ENCODE results near the gene NUDT2. TPM values are rescaled to one million over a fixed set of nuclear protein-coding genes. Genes with fewer than 3 reads are reported as not detected.

Gene NUDT2
- polyA plus RNA-seq, 1 donor from 2014 or later: 62.6 TPM

DNA sequence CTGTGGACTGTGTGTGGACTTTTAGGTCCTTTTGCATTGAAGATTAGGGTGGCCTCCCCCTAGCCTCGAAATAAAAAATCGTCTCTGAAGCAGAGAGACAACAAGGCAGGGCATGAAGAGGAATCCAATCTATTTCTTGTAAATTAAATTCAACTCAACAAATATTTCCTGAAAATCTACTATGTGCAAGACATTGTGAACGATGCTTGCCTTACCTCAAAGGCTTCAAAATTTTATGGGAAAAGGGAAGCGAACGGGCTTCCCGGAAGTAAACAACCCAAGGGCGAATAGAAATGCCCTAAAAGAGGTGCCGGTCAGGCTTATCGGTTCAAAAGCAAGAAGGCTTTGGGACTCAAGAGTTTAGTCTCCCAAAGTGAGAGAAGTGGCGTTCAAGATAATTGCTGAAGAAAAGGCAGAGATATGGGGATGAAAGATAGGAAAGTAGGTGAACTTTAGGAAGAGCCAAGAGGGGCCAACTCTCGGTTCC, 826 bp upstream of the NUDT2 start:
- Histone ChIP-seq H3K9me2 (ENCODE audit: insufficient read depth, low read length) (no peaks in the 10 kb centered on the region), H3K9ac (ENCODE audit: low read length) (peak overlapping the region; percentile 30), H3K4me3 (ENCODE audit: low read length) (peak overlapping the region; percentile 82), H3K27ac (ENCODE audit: low read length) (no peak overlapping the region), H3K4me2 (ENCODE audit: low read length) (peak overlapping the region; percentile 87), H2AFZ (ENCODE audit: low read depth, low read length) (peak overlapping the region; percentile 35), H4K20me1 (ENCODE audit: insufficient read depth) (no peaks in the 10 kb centered on the region), H3K79me2 (replicated peaks; ENCODE audit: insufficient read depth, low read length) (peaks cover 25% of the 10 kb centered on the region), H3K9me3 (ENCODE audit: low read length) (no peaks in the 10 kb centered on the region), H3F3A (ENCODE audit: insufficient read depth, low read length, poor library complexity, severe bottlenecking) (no peaks in the 10 kb centered on the region), H3K27me3 (ENCODE audit: insufficient read depth, low read depth, low read length) (no peaks in the 10 kb centered on the region), H3K36me3 (ENCODE audit: insufficient read depth, low read length) (no peaks in the 10 kb centered on the region)
- TF ChIP-seq, protein P1, sequence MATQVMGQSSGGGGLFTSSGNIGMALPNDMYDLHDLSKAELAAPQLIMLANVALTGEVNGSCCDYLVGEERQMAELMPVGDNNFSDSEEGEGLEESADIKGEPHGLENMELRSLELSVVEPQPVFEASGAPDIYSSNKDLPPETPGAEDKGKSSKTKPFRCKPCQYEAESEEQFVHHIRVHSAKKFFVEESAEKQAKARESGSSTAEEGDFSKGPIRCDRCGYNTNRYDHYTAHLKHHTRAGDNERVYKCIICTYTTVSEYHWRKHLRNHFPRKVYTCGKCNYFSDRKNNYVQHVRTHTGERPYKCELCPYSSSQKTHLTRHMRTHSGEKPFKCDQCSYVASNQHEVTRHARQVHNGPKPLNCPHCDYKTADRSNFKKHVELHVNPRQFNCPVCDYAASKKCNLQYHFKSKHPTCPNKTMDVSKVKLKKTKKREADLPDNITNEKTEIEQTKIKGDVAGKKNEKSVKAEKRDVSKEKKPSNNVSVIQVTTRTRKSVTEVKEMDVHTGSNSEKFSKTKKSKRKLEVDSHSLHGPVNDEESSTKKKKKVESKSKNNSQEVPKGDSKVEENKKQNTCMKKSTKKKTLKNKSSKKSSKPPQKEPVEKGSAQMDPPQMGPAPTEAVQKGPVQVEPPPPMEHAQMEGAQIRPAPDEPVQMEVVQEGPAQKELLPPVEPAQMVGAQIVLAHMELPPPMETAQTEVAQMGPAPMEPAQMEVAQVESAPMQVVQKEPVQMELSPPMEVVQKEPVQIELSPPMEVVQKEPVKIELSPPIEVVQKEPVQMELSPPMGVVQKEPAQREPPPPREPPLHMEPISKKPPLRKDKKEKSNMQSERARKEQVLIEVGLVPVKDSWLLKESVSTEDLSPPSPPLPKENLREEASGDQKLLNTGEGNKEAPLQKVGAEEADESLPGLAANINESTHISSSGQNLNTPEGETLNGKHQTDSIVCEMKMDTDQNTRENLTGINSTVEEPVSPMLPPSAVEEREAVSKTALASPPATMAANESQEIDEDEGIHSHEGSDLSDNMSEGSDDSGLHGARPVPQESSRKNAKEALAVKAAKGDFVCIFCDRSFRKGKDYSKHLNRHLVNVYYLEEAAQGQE (IDR thresholded peaks at IDR 0.05; ENCODE audit: borderline replicate concordance): no peak

DNA sequence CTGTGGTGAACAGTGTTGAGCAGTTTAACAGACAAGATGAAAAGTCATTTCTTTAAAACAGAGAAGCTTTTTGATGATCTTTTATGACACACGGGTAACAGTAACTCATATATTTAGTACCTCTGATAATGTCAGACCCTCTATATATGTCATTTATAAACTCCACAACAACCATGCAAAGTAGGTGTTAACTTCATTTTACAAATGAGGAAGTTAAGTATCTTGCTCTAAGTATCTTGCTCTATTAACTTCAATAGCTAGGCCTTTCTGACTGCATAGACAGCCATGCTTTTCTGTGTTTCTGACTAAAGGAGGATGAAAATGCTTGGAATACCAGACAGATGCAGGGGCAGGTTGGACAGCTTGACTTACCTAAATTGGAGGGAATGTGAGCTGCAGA, 1.8 kb downstream of the NUDT2 start:
- Histone ChIP-seq H3K27ac (ENCODE audit: low read length) (no peak overlapping the region), H3K27me3 (ENCODE audit: insufficient read depth, low read depth, low read length) (no peaks in the 10 kb centered on the region), H3K79me2 (replicated peaks; ENCODE audit: insufficient read depth, low read length) (peaks cover 13% of the 10 kb centered on the region), H3F3A (ENCODE audit: insufficient read depth, low read length, poor library complexity, severe bottlenecking) (no peaks in the 10 kb centered on the region), H3K36me3 (ENCODE audit: insufficient read depth, low read length) (no peaks in the 10 kb centered on the region), H3K9me3 (ENCODE audit: low read length) (no peaks in the 10 kb centered on the region), H3K9me2 (ENCODE audit: insufficient read depth, low read length) (no peaks in the 10 kb centered on the region), H4K20me1 (ENCODE audit: insufficient read depth) (no peaks in the 10 kb centered on the region), H2AFZ (ENCODE audit: low read depth, low read length) (no peak overlapping the region), H3K4me3 (ENCODE audit: low read length) (no peak overlapping the region), H3K4me2 (ENCODE audit: low read length) (no peak overlapping the region), H3K9ac (ENCODE audit: low read length) (no peak overlapping the region)
- TF ChIP-seq, protein P1 (IDR thresholded peaks at IDR 0.05; ENCODE audit: borderline replicate concordance): no peak
- TF ChIP-seq RAD21 (conservative IDR thresholded peaks at IDR 0.05) (no peak), POLR2AphosphoS5 (IDR thresholded peaks at IDR 0.05) (no peak), EZH2 (IDR thresholded peaks at IDR 0.05; ENCODE audit: borderline replicate concordance, insufficient read depth, low read length, poor library complexity, severe bottlenecking) (no peak), EP300 (conservative IDR thresholded peaks at IDR 0.05; ENCODE audit: poor library complexity, severe bottlenecking) (no peak), TAF1 (IDR thresholded peaks at IDR 0.05; ENCODE audit: low read depth) (no peak), MXI1 (conservative IDR thresholded peaks at IDR 0.05; ENCODE audit: poor library complexity, severe bottlenecking) (no peak), SMC3 (conservative IDR thresholded peaks at IDR 0.05; ENCODE audit: poor library complexity) (no peak)
- TF ChIP-seq, protein P2, sequence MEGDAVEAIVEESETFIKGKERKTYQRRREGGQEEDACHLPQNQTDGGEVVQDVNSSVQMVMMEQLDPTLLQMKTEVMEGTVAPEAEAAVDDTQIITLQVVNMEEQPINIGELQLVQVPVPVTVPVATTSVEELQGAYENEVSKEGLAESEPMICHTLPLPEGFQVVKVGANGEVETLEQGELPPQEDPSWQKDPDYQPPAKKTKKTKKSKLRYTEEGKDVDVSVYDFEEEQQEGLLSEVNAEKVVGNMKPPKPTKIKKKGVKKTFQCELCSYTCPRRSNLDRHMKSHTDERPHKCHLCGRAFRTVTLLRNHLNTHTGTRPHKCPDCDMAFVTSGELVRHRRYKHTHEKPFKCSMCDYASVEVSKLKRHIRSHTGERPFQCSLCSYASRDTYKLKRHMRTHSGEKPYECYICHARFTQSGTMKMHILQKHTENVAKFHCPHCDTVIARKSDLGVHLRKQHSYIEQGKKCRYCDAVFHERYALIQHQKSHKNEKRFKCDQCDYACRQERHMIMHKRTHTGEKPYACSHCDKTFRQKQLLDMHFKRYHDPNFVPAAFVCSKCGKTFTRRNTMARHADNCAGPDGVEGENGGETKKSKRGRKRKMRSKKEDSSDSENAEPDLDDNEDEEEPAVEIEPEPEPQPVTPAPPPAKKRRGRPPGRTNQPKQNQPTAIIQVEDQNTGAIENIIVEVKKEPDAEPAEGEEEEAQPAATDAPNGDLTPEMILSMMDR (IDR thresholded peaks at IDR 0.05; ENCODE audit: poor library complexity, severe bottlenecking): no peak

All from neural cell (in vitro differentiated cells).